KMS-11 (cell line): Measurements from ENCODE around the gene COPS4.
"Not testable (repeated sequence)": the region's sequence is repeated elsewhere in the genome, so short reads cannot be mapped to it uniquely, and the experiment has no call there.

Experiments used
- H2AFZ ChIP-seq: fragments of 200-600 bp; sonication (generic); 2 replicates; pipeline ENCODE4 v1.6.1; 2016; ENCODE audit warnings: antibody characterized with exemption, mixed run types, low read depth
- H3K27ac ChIP-seq: fragments of 200-600 bp; sonication (generic); 2 replicates; pipeline ENCODE4 v1.6.1; 2016; ENCODE audit warnings: mild to moderate bottlenecking, mixed run types
- H3K27me3 ChIP-seq: fragments of 200-600 bp; sonication (generic); 2 replicates; pipeline ENCODE4 v1.6.1; 2017; ENCODE audit warnings: mild to moderate bottlenecking, low read depth, mixed run types, moderate library complexity; ENCODE audit not compliant: insufficient read depth
- H3K36me3 ChIP-seq: fragments of 200-600 bp; sonication (generic); 2 replicates; pipeline ENCODE4 v1.6.1; 2017; ENCODE audit warnings: mild to moderate bottlenecking, mixed run types; ENCODE audit not compliant: insufficient read depth
- H3K4me1 ChIP-seq: fragments of 200-600 bp; sonication (generic); 2 replicates; pipeline ENCODE4 v1.6.1; 2016; ENCODE audit warnings: mild to moderate bottlenecking, low read depth, mixed run types; ENCODE audit not compliant: poor library complexity, severe bottlenecking
- H3K4me2 ChIP-seq: fragments of 200-600 bp; sonication (generic); 2 replicates; pipeline ENCODE4 v1.7.0; 2016; ENCODE audit warnings: mild to moderate bottlenecking, mixed run types
- H3K4me3 ChIP-seq: fragments of 200-600 bp; sonication (generic); IDR thresholded peaks from 2 replicates; pipeline ENCODE4 v1.6.1; 2017; ENCODE audit warnings: low read depth, low read length, mixed read lengths; ENCODE audit not compliant: insufficient read depth
- H3K79me2 ChIP-seq: fragments of 200-600 bp; sonication (generic); 2 replicates; pipeline ENCODE4 v1.6.1; 2016; ENCODE audit warnings: low read depth, mixed run types; ENCODE audit not compliant: insufficient read depth
- H3K9ac ChIP-seq: fragments of 200-600 bp; sonication (generic); 2 replicates; pipeline ENCODE4 v1.6.1; 2016; ENCODE audit warnings: mild to moderate bottlenecking, mixed run types
- H4K20me1 ChIP-seq: fragments of 200-600 bp; sonication (generic); 2 replicates; pipeline ENCODE4 v1.6.1; 2016; ENCODE audit warnings: mild to moderate bottlenecking, mixed run types; ENCODE audit not compliant: insufficient read depth
- TF ChIP-seq, protein P1 (sequence below): fragments of 200-600 bp; sonication (generic); conservative IDR thresholded peaks from 2 replicates; pipeline ENCODE4 v1.6.1; 2017; ENCODE audit warnings: low read depth, mild to moderate bottlenecking, antibody characterized with exemption, low read length, moderate library complexity, mixed read lengths

COPS4 gene

DNA sequence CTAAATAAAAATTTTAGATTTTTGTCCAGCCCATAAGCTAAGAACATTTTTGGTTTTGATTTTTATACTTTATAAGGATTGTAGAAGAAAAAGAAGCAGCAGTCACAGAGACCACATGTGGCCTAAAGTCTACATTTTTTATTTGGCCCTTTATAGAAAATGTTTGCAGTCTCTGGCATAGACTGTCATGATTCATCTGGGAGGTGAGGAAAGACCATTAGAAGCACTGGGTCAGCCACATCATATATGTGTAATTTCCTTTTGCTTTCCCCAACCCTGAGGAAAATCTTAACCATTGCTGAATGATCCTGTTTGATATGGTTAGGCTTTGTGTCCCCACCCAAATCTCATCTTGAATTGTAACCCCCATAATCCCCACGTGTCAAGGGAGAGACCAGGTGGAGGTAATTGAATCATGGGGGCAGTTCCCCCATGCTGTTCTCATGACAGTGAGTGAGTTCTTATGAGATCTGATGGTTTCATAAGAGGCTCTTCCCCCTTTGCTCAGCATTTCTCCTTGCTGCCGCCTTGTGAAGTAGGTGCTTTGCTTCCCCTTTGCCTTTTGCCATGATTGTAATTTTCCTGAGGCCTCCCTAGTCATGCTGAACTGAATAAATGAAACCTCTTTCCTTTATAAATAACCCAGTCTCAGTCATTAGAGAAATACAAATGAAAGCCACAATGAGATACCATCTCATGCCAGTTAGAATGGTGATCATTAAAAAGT lies 12.1 kb upstream of the COPS4 start:
- Histone ChIP-seq H3K9ac (no peak overlapping the region), H3K36me3 (no peaks in the 10 kb centered on the region), H3K27me3 (no peaks in the 10 kb centered on the region), H3K4me1 (no peaks in the 10 kb centered on the region), H3K4me2 (no peak overlapping the region), H3K4me3 (no peak overlapping the region), H2AFZ (no peak overlapping the region), H3K79me2 (no peaks in the 10 kb centered on the region), H3K27ac (no peak overlapping the region), H4K20me1 (no peaks in the 10 kb centered on the region)
- TF ChIP-seq, protein P1, sequence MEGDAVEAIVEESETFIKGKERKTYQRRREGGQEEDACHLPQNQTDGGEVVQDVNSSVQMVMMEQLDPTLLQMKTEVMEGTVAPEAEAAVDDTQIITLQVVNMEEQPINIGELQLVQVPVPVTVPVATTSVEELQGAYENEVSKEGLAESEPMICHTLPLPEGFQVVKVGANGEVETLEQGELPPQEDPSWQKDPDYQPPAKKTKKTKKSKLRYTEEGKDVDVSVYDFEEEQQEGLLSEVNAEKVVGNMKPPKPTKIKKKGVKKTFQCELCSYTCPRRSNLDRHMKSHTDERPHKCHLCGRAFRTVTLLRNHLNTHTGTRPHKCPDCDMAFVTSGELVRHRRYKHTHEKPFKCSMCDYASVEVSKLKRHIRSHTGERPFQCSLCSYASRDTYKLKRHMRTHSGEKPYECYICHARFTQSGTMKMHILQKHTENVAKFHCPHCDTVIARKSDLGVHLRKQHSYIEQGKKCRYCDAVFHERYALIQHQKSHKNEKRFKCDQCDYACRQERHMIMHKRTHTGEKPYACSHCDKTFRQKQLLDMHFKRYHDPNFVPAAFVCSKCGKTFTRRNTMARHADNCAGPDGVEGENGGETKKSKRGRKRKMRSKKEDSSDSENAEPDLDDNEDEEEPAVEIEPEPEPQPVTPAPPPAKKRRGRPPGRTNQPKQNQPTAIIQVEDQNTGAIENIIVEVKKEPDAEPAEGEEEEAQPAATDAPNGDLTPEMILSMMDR = no peak

DNA sequence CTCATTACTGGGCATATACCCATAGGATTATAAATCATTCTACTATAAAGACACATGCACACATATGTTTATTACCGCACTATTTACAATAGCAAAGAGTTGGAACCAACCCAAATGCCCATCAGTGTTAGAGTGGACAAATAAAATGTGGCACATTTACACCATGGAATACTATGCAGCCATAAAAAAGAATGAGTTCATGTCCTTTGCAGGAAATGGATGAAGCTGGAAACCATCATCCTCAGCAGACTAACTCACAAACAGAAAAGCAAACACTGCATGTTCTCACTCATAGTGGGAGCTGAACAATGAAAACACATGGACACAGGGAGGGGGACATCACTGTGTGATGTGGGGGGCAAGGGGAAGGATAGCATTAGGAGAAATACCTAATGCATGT lies 11.4 kb upstream of the COPS4 start:
- H3K4me3 ChIP-seq, H3K9ac ChIP-seq, H3K79me2 ChIP-seq, H3K27me3 ChIP-seq, H2AFZ ChIP-seq, H3K27ac ChIP-seq, H3K36me3 ChIP-seq, H3K4me2 ChIP-seq, H3K4me1 ChIP-seq, H4K20me1 ChIP-seq: not testable (repeated sequence)

DNA sequence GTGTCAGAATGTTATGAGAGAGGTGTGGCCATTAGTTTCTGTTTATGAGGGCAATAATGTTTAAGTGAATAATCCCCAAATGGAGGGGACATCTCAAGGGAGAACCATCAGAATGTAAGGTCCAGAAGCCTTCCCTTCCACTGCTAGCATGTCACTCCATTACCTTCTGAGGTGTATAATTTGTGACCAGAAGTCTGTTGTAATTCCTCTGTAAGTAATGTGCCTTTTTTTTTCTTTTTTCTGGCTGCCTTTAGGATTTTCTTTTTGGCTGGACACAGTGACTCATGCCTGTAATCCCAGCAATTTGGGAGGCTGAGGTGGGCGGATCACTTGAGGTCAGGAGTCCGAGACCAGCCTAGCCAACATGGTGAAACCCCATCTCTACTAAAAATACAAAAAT lies 10.8 kb upstream of the COPS4 start:
- H4K20me1 ChIP-seq = no peaks in the 10 kb centered on the region
- no peaks in the 10 kb centered on the region for H3K79me2 ChIP-seq
- H2AFZ ChIP-seq = no peak overlapping the region
- H3K27ac ChIP-seq = no peak overlapping the region
- H3K4me1 ChIP-seq = no peaks in the 10 kb centered on the region
- no peak overlapping the region for H3K4me3 ChIP-seq
- no peak overlapping the region for H3K9ac ChIP-seq
- TF ChIP-seq, protein P1 = no peak
- no peaks in the 10 kb centered on the region for H3K27me3 ChIP-seq
- H3K36me3 ChIP-seq = no peaks in the 10 kb centered on the region
- no peak overlapping the region for H3K4me2 ChIP-seq

DNA sequence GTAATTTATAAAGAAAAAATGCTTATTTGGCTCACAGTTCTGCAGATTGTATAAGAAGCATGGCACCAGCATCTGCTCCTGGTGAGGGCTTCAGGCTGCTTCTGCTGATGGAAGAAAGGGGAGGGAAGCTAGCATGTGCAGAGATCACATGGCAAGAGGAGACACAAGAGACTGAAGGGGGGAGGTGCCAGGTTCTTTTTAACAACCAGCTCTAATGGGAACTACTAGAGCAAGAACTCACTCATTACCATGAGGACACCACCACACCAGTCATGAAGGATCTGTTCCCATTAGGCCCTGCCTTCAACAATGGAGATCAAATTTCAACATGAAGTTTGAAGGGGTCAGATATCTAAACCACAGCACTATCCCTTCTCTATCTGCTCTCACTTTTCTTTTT lies 9.4 kb upstream of the COPS4 start:
- Histone ChIP-seq H3K79me2 (no peaks in the 10 kb centered on the region), H4K20me1 (no peaks in the 10 kb centered on the region), H2AFZ (no peak overlapping the region), H3K9ac (no peak overlapping the region), H3K4me3 (no peak overlapping the region), H3K27ac (no peak overlapping the region), H3K27me3 (no peaks in the 10 kb centered on the region), H3K4me2 (no peak overlapping the region), H3K4me1 (no peaks in the 10 kb centered on the region), H3K36me3 (no peaks in the 10 kb centered on the region)
- TF ChIP-seq, protein P1 = no peak

DNA sequence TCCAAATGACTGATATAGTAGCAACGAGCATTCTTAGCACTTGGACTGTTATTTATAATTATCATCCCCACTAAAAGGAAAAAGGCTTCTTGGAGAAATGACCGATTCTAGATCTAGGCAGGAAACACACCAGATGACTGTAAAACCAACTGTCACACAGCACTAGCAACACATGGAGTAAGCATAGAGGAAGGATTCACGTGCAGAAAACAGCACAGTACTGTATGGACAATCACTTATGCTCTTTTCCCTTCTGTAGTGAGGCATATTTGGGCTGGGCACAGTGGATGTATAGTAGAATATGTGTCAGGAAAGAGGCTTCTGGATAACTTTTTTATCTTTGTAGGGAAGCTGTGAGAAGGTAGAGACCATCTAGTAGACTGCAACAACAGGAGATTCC lies 6.0 kb upstream of the COPS4 start:
- TF ChIP-seq, protein P1 = no peak
- Histone ChIP-seq H3K27ac (no peak overlapping the region), H3K4me1 (no peaks in the 10 kb centered on the region), H4K20me1 (no peaks in the 10 kb centered on the region), H3K4me2 (no peak overlapping the region), H3K36me3 (no peaks in the 10 kb centered on the region), H3K9ac (no peak overlapping the region), H2AFZ (no peak overlapping the region), H3K4me3 (no peak overlapping the region), H3K79me2 (no peaks in the 10 kb centered on the region), H3K27me3 (no peaks in the 10 kb centered on the region)
